SK-N-MC (cell line): ENCODE results near the gene TRPV6.

ENCODE experiments used
- EZH2 ChIP-seq: fragments of 200-600 bp; sonication (generic); IDR thresholded peaks from one replicate; pipeline ENCODE4 v1.6.1; 2017; ENCODE audit warnings: antibody characterized with exemption
- FOXP2 ChIP-seq: optimal IDR thresholded peaks from 2 replicates; pipeline ENCODE3; 2011; ENCODE audit warnings: mild to moderate bottlenecking, moderate library complexity; ENCODE audit not compliant: insufficient read depth; ENCODE audit errors: extremely low read length, control extremely low read depth
- POLR2AphosphoS5 ChIP-seq: IDR thresholded peaks from 2 replicates; pipeline ENCODE4 v1.6.1; 2012; ENCODE audit warnings: mild to moderate bottlenecking, low read depth, low read length, borderline replicate concordance

DNA sequence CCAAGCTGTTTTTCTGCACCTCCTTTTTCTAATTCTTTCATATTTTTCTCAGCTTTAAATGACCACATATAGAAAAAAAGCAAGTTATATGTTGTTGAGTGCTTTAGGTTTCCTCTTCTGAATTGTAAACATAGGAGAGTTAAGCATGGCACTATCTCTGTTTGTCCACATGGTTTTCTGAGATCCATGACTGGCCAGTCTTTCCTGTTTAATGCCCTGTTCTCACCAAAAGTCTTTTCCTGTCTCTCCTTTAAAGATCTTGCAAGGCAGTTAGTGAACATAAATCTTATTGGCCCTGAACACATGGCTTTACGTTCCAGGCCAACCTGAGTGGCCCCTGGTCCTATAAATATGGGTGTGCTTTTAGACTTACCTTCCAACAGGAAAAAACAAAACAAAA, 28.6 kb upstream of the TRPV6 start:
- no peak for TF ChIP-seq EZH2
- TF ChIP-seq POLR2AphosphoS5: no peak
- no peak for TF ChIP-seq FOXP2
